Gastroesophageal sphincter (tissue), 3 donors: ENCODE data around the gene SPANXN2.

ENCODE experiments used
- POLR2A ChIP-seq, 2 donors: fragments of 450-650 bp; IDR thresholded peaks; one replicate each; pipeline ENCODE4 v1.6.1; 2017; ENCODE audit warnings: antibody characterized with exemption in 2 of 2, mild to moderate bottlenecking in 2 of 2, moderate library complexity in 1 of 2
- TF ChIP-seq, protein P1 (sequence below), 4 experiments: fragments of 200-600 bp in 2 of 4; fragments of 450-650 bp in 2 of 4; sonication (generic) in 1 of 4; IDR thresholded peaks; one replicate each; pipeline ENCODE4 v1.5.1; 2017 to 2019; ENCODE audit warnings: antibody characterized with exemption in 4 of 4, mild to moderate bottlenecking in 2 of 4, moderate library complexity in 2 of 4

DNA sequence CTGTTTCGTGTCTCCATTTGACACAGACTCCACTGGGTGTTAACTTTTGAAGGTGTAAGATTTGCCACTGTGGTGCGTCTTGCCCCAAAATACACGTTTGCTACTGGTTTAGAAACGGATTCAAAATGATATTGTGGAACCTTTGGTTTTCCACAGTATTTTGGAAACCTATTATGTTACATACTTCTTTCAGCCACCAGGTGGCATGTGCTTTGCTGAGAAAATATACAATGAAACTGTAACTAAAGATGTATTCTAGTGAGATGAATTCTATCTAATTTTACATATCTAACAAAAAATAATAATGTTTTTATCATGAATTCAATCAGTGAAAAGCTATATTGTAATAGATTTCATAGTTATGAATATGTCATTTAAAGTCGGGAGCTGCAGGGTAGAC is 56.2 kb downstream of the SPANXN2 start:
- TF ChIP-seq, protein P1, sequence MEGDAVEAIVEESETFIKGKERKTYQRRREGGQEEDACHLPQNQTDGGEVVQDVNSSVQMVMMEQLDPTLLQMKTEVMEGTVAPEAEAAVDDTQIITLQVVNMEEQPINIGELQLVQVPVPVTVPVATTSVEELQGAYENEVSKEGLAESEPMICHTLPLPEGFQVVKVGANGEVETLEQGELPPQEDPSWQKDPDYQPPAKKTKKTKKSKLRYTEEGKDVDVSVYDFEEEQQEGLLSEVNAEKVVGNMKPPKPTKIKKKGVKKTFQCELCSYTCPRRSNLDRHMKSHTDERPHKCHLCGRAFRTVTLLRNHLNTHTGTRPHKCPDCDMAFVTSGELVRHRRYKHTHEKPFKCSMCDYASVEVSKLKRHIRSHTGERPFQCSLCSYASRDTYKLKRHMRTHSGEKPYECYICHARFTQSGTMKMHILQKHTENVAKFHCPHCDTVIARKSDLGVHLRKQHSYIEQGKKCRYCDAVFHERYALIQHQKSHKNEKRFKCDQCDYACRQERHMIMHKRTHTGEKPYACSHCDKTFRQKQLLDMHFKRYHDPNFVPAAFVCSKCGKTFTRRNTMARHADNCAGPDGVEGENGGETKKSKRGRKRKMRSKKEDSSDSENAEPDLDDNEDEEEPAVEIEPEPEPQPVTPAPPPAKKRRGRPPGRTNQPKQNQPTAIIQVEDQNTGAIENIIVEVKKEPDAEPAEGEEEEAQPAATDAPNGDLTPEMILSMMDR (IDR thresholded peaks at IDR 0.05): peak in 2 of 4 experiments; percentile 15 to 40
- TF ChIP-seq POLR2A (IDR thresholded peaks at IDR 0.05): no peak
